ENCODE results near the gene TINAGL1.

Gene TINAGL1

DNA sequence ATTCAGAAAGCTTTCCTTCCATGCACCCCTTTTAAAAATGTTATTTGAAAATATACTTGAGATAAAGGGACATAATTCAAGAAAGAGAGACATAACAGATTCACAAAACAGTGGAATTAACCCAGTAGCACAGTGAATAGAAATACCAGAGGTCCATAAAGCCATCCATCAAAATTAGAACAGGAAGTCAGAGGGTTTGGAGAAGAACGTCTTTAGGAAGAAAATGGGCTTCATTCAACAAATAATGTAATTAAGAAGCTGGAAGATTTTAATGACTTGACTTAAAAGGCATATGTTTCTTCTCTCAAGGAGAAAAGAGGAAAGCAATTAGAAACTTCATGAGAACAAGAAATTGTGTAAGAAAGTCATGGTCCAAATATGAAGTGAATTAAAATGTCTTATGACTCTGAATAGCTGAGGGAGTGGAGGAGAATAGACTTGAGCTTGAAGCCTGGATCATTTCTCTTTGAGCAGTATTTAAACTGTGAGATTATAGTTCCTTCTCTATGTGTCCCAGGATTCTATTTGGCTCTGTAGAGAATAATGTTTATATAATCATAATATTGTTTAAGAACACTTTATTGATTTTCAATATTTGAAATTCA, 33.3 kb downstream of the TINAGL1 start:
- no peak for DNase-seq

- DNase-seq: no peak
These were observed 38.2 kb downstream of the TINAGL1 start for GRCh38 chr1:31614414-31615005.

DNA sequence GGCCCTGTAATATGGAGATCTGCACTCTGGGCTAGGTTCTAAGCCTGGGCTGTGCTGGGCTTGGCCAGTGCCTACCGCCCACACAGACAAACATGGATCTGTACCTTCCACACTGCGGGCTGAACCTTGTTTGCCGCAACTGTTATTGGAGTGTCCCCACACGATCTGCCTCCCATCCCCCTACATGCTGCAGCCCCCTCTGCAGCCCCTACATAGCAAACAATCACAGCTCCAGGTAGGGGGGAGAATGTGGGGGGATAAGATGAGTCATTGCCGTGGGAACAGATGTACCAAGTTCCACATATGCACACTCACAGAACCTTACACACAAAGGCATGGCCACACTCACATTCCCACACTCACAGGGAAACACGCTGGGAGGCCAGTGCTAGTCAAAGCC, 39.1 kb downstream of the TINAGL1 start:
- no peak for DNase-seq

- no peak for DNase-seq
These were observed 39.6 kb downstream of the TINAGL1 start for GRCh38 chr1:31615939-31616338.

- DNase-seq: no peak
These were observed 41.1 kb downstream of the TINAGL1 start, which contains the start of gene HCRTR1 for GRCh38 chr1:31617218-31617915. TSS of gene HCRTR1 (plus strand) at chr1:31617689. CDS start at chr1:31619193, 1,504 bp downstream.

DNA sequence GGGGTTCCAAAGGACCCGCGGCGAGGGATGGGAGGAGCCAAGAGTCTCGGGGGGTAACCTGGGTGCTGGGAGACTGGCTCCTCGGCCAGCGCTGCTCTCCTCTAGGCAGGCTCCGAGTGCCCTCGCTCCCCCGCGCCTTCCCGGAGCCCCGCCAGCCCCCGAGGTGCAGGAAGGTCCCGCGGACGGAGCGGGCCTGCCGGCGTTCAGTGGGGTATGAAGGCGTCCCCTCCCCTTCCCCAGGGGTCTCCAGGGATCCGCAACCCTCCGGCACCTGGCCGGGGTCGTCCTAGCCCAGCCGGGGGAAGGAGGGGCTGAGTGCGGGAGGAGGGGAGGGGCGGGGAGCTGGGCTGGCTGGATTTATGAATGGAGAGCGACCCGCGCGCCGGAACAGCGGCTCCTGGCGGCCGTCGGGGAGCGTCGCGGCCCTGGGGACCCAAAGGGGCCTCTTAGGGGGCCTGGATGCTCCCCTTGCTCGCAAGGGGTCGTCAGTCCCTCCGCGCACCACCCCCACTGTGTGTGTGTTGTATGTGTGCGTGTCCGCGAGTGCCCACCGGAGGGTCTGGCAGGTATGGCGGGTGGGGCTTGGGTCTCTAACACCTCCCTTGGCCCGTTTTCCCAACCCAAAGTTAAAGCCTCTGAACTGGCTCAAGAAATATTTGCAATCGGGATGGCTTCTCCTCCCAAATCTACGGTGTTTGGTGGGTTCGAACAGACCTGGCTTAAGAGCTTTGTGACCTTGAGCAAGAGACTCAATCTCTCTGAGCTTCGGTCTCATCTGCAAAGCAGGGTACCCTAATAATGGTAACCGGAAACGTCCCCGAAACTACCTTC, 41.8 kb downstream of the TINAGL1 start:
- DNase-seq: no peak

DNA sequence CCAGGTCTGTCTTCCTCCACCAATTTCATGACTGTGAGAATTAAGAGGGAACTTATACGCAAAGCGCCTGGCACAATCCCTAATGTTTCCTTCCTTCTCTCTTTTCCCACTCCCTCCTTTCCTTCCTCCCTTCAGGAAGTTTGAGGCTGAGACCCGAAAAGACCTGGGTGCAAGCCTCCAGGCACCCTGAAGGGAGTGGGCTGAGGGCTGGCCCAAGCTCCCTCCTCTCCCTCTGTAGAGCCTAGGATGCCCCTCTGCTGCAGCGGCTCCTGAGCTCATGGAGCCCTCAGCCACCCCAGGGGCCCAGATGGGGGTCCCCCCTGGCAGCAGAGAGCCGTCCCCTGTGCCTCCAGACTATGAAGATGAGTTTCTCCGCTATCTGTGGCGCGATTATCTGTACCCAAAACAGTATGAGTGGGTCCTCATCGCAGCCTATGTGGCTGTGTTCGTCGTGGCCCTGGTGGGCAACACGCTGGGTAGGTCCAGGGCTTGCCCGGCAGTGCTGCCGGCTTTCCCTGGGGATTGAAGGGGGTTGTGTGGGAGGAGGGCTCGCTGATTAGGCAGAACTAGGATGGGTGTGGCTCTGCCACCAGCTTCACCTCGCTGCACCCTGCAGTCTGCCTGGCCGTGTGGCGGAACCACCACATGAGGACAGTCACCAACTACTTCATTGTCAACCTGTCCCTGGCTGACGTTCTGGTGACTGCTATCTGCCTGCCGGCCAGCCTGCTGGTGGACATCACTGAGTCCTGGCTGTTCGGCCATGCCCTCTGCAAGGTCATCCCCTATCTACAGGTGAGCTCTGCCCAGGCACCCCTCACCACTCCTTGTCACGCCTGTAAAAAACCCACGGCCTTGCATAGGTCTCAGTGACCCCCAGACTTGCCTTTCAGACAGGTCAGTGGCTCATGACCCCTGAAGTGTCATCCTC, 42.9 kb downstream of the TINAGL1 start:
- no peak for DNase-seq

DNA sequence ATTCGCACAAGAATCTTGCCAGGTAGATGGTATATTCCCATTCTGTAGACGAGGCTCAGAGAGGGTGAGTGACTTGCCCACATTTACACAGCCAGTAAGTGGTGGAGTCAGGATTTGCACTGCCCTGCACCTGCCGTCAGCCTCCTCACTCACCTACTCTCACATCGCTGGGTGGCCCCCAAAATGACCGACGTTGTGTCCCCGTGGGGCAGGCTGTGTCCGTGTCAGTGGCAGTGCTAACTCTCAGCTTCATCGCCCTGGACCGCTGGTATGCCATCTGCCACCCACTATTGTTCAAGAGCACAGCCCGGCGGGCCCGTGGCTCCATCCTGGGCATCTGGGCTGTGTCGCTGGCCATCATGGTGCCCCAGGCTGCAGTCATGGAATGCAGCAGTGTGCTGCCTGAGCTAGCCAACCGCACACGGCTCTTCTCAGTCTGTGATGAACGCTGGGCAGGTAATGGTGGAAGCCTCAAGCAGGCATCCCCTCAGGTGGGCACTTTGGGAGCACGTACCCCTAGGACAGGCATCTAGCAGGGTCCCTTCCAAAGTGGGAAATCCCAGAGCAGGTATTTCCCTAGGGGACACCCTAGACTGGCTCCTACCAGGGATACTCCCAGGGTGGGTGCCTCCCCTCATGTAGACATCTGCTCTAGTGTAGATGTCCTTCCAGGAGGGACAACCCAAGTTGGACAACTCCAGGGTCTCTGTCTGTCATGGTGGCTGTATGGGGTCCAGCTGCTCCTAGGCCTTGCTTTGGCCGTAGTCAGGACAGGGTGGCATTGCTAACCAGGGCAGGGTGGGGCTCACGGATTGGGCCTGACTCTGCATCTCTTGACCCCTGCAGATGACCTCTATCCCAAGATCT, 44.5 kb downstream of the TINAGL1 start:
- no peak for DNase-seq

GRCh38 chr1:31621498-31621820, 45.1 kb downstream of the TINAGL1 start:
- no peak for DNase-seq

DNA sequence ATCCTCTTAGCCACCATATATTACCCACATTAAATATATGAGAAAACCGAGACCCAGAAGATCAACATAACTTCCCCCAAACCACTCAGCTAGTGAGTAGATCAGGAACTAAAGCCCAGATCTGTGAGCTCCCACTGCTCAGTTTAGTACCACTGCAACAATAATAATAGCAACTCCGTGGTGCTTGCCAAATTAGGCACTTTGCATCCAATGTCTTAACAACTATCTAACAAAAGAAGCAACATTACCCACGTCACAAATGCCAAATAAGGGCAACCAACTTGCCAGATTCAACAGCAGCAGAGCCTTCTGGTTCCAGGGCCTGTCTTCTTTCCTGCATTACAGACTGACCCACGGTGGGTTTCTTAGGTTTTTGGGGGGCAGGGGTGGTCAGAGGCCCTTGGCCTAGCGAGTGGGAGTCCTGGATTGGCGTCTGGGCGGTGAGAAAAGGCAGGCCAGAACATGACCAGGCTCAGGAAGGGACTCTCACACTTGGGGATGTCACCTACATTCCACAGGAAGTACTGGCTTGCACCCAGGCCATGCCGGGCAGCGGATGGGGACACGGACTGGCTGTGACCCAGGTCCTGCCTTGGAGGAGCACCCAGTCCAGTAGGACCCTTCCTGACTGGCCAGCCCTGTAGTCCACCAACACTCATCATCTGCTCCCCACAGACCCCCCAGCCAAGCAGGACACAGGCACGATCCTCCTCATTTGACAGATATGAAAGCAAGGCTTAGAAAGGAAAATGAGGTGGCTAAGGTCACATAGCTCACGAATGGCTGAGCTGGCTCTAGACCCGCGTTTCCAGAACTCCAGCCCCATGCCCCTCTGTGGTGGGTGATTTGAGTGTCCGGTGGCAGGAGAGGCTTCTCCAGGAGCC, 45.8 kb downstream of the TINAGL1 start:
- no peak for DNase-seq

DNA sequence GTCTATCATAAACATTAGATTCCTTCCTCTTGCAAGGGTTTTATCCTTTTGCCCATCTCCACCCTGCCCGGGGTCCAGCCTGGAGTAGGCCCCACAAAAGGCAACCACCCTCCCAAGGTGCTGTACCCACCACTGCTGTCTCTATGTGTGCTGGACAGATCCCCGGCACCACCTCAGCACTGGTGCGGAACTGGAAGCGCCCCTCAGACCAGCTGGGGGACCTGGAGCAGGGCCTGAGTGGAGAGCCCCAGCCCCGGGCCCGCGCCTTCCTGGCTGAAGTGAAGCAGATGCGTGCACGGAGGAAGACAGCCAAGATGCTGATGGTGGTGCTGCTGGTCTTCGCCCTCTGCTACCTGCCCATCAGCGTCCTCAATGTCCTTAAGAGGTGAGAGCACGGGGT, 47.0 kb downstream of the TINAGL1 start:
- DNase-seq: no peak

GRCh38 chr1:31624309-31624708, 48.0 kb downstream of the TINAGL1 start:
- DNase-seq: no peak

GRCh38 chr1:31624731-31625514, 48.6 kb downstream of the TINAGL1 start:
- no peak for DNase-seq

DNA sequence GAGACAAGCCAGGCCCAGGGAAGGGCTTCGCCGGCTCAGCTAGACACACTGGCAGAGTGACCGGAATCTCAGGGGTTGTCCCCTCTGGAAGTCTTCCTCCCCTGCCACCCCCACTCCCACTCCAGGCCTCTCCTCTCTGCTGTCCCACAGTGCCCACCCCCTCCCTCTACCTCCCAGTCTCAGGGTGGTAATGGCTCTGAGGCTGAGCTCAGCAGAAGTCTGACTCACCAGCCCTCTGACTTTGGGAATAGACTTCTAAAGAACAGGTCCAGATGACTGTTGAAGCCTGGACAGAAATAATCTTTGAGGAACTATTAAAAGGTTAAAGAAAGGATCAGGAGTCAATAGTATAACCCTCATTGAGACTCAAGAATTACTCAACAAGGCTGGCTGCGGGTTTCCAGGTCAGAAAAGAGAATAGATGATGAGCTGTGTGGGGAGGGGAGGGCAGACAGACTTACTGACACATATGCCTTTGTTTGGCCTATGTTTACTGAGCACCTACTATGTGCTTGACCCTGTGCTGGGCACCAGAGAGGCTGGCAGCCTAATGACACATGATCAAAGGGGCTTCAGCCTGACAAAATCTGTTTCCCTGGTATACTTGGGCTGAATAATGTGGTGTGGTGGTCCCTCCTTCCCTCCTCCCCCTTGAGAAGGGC, 49.4 kb downstream of the TINAGL1 start:
- DNase-seq: no peak

- DNase-seq: no peak
These were observed 50.2 kb downstream of the TINAGL1 start for GRCh38 chr1:31626223-31627207.

DNA sequence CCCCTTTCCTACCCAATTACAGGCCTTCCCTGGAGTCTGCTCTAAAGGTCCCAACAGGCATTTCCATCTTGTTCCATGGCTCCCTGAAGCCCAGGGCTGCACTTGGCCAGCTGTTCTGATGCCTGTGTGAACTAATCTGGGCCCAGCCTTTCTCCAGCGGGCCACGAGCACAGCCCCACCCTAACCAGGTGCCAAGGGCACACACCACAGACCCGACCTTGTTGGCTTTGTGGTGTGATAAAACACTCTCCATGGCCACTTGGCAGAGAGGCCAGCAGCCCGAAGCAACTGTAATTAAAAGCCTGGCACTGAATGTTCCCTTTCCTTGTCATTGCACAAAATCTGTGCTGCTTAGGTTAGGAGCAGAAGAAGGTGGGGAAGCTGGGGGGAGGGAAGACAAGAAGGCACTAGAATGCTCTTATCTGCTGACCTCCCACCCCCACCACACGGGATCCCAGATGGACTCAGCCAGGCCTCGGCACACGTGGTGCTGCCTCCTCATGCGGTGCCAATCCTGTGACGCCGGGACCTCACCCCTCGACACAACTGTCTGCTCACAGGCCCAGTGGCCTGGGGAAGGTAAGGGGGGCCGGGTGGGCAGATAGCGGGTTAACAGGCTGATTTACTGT, 51.1 kb downstream of the TINAGL1 start:
- no peak for DNase-seq

DNA sequence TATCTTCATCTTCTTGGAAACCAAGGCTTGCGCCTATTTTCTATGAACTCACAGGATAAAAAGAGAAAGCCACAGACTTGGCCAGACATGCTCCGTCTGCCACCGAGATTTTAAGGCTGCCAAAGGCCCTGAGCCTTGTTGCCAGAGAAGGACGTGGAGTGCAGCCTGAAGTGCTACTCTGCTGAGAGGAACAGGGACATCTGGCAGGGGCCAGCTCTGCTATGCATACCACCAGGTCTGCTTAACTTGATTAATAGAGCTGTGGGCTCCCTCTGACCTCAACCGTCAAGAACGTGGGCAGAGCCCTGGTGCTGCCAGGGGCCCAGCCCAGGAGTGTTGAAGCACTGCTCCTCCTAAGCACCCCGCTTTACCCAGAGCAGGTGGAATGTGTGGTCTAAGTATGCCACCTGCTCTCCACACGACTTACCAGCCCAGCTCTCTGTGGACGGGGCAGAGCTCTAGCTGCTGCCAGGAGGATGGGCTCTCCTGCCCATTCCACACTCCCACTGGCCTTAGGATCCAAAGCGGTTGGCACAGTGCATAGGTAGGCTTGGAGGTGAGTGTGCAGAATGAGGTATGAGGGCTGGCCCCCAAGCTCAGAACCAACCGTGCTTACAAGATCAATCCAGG, 51.7 kb downstream of the TINAGL1 start:
- DNase-seq: no peak

All from activated CD4-positive, alpha-beta T cell treated with anti-CD3 and anti-CD28 coated beads for 1 hour (primary cell).